Left lobe of liver (tissue), 2 donors: Measurements from ENCODE around the gene DLEC1. TPM values are rescaled to one million over a fixed set of nuclear protein-coding genes. Genes with fewer than 3 reads are reported as not detected.
"Not testable (repeated sequence)": the region's sequence is repeated elsewhere in the genome, so short reads cannot be mapped to it uniquely, and the experiment has no call there.

ENCODE experiments used
- ATAC-seq: fragments of 200-7000 bp; cut with Tn5 transposase; one replicate; pipeline ENCODE4 v1.9.1; 2020; ENCODE audit warnings: mild to moderate bottlenecking, moderate library complexity
- DNase-seq: peaks from one replicate; pipeline ENCODE4 v3.0.0-alpha.2; 2020; ENCODE audit warnings: low spot score
- total RNA-seq: library from RNA; stranded (reverse); gene quantifications from one replicate; pipeline ENCODE4 v1.2.1, GENCODE V29; 2021
- donor health status: DM: no; HTN: no; CAD: no; lungs with moderate emphysema.
- donor health status: DM: no; HTN: yes; CAD: no.

DLEC1 gene
- total RNA-seq, 1 donor from 2014 or later = 0.05 TPM

DNA sequence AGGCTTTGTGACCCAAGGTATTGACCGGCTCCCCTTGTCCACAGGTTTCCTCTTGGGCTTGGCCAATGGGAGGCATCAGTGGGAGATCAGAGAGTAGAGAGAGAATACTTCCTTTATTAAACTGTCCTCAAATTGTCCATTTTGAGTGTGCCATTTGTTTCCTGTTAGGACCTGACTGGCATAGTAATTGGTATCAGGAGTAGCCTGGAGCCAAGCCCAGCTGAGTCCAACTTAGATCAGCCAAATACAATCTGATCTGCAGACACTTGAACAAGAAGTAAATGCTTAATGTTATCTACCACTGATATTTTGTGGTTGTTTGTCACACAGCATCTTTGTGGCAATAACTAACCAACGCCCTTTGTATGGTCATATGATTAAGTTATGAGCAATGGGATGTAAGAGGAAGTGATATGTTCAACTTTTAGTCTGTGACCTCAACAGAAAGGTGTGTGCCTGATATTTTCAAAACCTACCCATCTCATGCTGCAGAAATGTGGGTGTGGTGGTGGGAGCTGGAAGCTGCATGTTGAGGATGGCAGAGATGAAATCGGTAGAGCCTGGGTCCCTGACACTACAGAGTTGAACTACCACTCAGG is 112.8 kb downstream of the DLEC1 start:
- no peak for ATAC-seq
- no peak for DNase-seq

- DNase-seq (no peak), ATAC-seq (no peak)
Observed at GRCh38 chr3:38152609-38153008, 113.6 kb downstream of the DLEC1 start.

- ATAC-seq = no peak
- no peak for DNase-seq
Observed at GRCh38 chr3:38153221-38153620, 114.2 kb downstream of the DLEC1 start.

GRCh38 chr3:38154033-38154494 is 115.1 kb downstream of the DLEC1 start:
- ATAC-seq (no peak), DNase-seq (no peak)

DNA sequence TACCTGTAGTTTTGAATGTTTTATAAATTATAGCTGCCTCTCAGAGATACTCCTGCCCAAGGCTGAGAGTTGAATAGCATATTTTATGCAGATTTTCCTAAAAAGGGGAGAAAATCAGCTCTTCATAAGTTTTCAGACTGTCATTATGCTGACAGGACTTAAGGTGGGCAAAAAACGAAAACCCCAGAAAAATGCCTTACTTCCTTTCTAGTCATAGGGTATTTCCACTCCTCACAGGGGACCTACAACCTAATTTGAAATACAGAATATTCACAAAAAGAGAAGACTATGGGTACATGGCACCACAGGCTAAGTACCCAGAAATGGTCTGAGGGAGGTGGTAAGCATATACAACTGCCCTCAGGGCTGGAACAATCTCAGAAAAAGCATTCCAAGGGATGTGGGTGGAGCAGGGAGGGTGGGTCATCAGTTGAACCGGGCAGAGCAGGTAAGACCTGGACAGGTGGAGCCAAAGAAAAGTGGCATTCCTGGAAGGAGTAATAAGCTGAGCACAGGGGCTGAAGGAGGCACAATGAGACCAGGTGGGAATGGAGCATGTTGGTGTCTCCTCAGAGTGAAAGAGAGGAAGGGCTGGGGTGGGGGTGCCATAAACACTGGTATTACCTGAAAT is 115.7 kb downstream of the DLEC1 start:
- no peak for DNase-seq
- ATAC-seq = no peak

GRCh38 chr3:38155825-38156224 is 116.8 kb downstream of the DLEC1 start:
- ATAC-seq (no peak), DNase-seq (no peak)

GRCh38 chr3:38157117-38157516 is 118.1 kb downstream of the DLEC1 start:
- ATAC-seq (no peak), DNase-seq (no peak)

GRCh38 chr3:38157595-38157994 is 118.6 kb downstream of the DLEC1 start:
- DNase-seq (no peak), ATAC-seq (no peak)

- ATAC-seq = no peak
- no peak for DNase-seq
Observed at GRCh38 chr3:38158472-38158871, 119.5 kb downstream of the DLEC1 start.

- DNase-seq, ATAC-seq: not testable (repeated sequence)
Observed at GRCh38 chr3:38160704-38161103, 121.7 kb downstream of the DLEC1 start.

- DNase-seq = no peak
Observed at GRCh38 chr3:38163117-38163840, 124.3 kb downstream of the DLEC1 start.

DNA sequence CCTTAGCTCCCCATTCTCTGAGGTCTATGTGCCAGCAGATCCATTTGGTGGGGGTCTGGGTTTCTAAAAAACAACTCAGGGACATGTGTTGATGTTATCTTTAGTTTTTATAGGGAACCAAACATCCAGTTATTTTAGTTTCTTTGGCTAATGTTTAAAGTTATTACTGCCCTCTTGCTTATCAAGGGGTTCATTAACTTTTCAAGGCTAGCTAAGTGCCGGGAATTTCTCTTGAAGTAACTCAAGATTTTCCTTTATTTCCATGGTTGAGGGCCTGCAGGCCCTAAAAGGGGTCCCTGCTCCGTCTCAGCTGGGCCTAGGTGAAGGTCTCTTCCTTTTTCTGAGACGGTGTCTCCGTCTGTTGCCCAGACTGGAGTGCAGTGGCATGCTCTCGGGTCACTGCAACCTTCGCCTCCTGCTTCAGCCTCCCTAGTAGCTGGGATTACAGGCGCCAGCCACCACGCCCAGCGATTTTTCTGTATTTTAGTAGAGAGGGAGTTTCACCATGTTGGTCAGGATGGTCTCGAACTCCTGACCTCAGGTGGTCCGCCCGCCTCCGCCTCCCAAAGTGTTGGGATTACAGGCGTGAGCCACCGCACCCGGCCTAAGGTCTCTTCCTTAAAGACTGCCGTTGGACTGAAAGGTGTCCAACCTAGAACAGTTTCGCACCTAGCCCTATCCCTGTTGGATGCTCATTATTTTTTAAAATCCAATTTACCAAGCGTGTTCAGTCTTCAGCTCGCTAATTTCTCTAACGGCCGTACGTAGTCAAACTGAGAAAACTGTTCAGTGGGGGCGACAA is 125.0 kb downstream of the DLEC1 start:
- ATAC-seq (no peak), DNase-seq (no peak)

More at GRCh38 chr3:38163117-38163840, 124.3 kb downstream of the DLEC1 start:
- no peak for ATAC-seq

GRCh38 chr3:38164643-38164951 is 125.6 kb downstream of the DLEC1 start:
- ATAC-seq (no peak), DNase-seq (no peak)

GRCh38 chr3:38164952-38165721 is 126.1 kb downstream of the DLEC1 start, which contains the start of gene OXSR1:
Gene OXSR1, plus strand, starts transcription at chr3:38165537. Its CDS starts 340 bp downstream, at chr3:38165877.
- DNase-seq (peak; percentile 100), ATAC-seq (peak; percentile 88)

DNA sequence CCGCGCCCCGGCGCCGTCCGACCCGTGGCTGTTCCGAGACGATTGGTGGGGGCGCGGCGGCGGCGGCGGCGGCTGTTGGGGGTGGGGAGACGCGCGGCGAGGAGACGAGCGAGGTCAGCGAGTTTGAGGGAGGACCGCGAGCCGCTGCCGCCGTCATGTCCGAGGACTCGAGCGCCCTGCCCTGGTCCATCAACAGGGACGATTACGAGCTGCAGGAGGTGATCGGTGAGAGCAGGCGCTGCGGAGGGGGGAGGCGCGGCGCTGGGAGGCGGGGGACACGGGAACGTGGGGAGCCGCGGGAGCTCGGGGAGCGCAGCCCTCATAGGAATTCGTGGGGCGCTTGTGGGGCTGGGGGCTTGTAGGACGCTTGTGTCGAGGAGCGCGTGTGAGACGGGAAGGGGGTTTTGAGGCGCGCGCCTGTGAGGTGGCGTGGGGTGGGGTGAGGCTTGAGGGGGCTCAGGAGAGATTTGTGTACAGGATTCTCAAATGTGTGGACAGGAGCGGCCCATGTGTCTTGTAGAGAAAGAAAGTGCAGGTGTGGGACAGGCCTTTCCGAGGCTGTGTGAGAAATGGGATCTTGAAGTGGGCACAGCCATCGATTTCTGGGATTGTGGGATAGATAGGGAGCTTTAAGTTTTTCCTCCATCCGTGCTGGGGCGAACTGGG is 126.8 kb downstream of the DLEC1 start:
- ATAC-seq (peak; percentile 48), DNase-seq (no peak)

DNA sequence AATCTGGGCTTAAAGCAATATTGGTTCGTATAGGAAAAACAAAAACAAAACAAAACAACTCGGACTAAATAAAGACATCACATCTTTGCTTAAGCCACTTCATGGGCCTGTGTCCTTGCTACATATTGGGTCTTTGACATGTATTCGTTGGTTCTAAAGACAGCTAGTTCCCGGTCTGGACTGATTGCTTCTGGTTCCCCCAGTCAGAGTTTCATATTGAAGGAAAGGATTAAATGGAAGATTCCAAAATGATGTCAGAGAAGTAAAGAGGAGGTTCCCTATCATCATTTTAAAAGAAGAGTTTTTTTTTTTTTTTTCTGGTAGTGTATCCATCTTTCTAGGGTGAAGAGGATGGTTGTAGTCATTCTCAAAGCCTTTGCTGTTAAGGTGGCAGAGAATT is 128.6 kb downstream of the DLEC1 start:
- no peak for ATAC-seq
- no peak for DNase-seq

- ATAC-seq (no peak), DNase-seq (no peak)
Observed at GRCh38 chr3:38168151-38169026, 129.4 kb downstream of the DLEC1 start.

GRCh38 chr3:38169027-38169317 is 130.0 kb downstream of the DLEC1 start:
- ATAC-seq = no peak
- DNase-seq = no peak

DNA sequence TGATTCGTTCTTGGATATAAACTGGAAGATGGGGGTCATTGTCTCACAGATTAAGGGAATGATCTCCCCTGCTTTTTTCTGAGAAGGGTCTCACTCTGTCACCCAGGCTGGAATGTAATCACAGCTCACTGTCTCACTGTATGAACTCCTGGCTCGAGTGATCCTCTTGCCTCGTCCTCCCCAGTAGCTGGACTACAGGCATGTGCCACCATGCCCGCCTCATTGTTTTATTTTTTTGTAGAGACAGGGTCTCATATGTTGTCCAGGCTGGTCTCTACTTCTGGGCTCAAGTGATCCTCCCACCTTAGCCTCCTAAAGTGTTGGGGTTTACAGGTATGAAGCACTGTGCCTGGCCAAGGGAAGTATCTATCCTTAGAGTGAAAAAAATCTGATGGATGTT is 131.7 kb downstream of the DLEC1 start:
- no peak for DNase-seq
- ATAC-seq = no peak
